HUDEP-2 (cell line): Measurements from ENCODE around the gene MMP1.
A peak's percentile ranks its signal among the peaks of the same experiment; 100 is the strongest.

Experiments
- DNase-seq, 76 experiments: peaks; one replicate each; lab custom pipeline; 2025; ENCODE audit not compliant: unreplicated experiment in 76 of 76; lab: John Stamatoyannopoulos, UW

MMP1 gene

GRCh38 chr11:102798012-102798746 lies at the start of gene MMP1:
Gene MMP1, minus strand, starts transcription at chr11:102798160. Its CDS starts 68 bp downstream, at chr11:102798092.
- DNase-seq = no peak

DNA sequence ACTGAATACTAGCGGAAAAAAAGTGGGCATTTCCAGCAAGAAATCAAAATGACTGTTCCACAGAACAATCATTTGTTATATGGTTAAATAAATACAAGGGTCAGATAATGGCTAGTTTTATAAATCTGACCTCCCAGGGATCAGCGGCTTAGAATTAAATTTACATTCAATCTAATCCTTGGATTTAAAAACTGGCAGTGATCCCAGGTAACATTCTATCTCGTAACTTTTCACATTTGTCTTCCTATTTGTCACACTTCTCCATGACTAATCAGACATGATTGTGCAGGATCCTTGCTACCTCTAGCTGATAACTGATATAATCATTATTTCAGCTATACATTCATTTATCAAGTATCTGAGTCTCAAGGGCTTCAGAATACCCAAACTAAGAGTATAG lies 48.3 kb upstream of the MMP1 start:
- DNase-seq = no peak

DNA sequence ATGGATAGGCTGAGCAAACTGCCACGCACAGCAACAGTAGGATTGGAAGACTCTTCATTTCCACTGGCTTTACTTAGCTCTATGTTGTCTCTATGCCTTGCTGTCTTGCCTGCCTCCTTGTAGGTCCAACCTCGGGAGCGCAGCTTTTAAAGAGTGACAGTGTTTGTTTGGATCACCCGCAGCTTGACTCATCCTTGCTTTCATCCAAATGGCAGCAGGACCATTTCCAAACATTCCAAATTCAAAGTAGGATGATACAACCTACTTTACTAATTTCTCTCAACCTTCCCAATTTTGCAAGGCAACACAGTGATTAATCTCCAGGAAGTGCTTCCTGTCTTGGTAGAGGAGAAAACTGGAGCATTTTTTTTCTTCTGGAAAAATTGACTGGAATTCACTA lies 45.5 kb upstream of the MMP1 start, which contains the start of gene MMP3:
Gene MMP3 (minus strand): TSS at position 121 of the 400 bp plus-strand sequence. CDS start 63 bp downstream, at position 58.
- DNase-seq = no peak

- no peak for DNase-seq
These were observed 45.0 kb upstream of the MMP1 start for GRCh38 chr11:102842930-102843329.

DNA sequence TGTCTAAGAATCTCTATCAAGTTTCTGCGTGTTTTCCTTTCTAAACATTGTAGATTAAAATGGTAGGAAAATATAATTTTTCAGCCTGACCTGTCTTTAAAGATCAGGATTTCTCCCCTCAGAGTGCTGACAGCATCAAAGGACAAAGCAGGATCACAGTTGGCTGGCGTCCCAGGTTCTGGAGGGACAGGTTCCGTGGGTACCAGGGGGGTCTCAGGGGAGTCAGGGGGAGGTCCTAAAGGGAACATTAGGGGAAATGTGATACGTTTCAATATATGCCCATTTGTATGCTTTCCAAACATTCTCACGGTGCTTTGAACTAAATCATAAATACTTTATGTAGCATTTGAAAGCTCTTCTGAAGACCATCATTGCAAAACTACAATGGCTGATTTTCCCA lies 42.1 kb upstream of the MMP1 start:
- no peak for DNase-seq

GRCh38 chr11:102837646-102838045 lies 39.7 kb upstream of the MMP1 start:
- no peak for DNase-seq

GRCh38 chr11:102837156-102837555 lies 39.2 kb upstream of the MMP1 start:
- DNase-seq = no peak

DNA sequence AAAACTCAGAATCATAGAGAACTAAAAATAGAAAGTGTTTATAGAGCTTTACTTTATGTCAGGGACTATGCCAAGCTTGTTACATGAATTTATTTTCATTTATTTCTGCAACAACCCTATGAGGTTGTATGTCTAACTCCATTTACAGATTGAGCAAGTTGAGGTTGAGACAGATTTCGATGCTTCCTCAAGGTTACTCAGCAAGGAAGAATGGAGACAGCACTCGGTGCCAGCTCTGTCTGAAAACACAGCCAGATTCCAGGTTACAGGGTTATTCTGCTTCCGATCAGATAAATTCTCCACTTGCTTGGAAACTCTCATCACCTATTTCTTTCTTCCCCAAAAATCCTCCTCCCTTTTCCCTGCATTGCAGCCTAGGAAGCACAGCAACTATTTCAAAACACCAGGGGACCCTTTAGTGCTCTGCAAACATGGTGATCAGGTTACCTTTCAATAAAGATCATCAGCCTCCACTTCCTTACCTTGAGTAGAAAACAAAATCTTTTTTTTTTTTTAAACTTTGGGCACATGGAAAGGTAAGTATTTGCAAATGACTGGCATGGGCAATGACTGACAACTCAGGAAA lies 38.4 kb upstream of the MMP1 start:
- no peak for DNase-seq

DNA sequence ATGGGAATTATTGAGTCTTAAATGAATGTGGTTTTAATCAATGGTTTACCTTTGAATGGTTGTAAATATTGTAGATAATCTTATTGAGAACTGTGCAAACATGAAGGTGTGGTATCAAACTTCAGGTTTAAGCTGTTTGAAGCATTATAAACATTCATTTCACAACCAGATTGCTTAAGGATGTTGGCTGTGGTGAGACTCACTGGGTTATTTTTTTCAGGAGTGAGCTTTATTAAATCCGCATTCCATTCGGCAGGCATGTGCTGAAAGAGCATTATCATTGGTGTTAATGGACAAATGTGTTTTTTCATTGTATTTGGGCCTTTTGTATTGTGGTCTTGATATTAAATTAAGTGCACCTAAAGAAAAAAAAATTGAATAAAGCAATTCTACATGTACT lies 35.8 kb upstream of the MMP1 start:
- DNase-seq = no peak

GRCh38 chr11:102832612-102833011 lies 34.7 kb upstream of the MMP1 start:
- DNase-seq = no peak

DNA sequence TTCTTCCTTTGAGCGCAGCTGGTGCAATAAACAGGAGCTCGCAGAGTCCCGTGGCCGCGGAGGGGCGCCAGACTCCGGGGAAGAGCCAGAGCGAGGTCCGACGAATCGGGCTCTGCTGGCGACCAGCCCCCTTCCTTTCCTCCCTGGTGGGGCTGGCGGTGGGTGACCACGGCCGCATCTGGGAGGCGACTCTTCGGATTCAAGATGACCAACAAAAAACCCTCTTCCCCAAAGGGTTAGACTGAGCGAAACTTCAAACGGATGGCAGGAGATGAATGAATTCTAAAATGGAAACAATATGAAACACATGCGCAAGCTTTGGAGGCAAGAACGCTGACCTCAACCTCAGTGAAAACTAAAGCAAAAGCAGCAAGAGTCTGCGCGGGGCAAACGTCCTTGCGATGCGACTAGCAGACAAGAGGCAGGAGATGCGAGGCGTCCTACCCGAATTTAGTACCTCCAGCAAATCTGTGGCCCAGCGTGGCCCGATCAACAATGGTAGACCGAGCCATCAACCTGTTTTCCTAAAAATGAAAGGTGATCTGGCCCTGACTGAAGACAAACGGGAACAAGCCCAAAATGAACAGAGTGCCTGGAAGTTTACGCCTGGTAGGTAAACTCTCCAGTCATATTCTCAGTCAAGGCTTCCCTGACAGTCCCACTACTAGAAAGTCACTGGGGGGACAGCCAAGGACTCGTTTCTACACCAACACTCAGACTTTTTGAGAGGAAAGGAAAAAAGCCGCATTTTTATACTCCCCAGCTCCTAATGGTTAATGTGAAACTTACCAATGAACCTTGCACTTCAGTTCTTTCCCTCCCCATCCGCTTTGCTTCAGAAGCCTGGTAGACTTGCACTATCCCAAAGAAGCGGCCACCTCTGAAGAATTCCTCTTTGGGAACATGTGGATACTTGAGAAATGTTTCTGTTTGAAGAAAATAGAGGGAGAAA lies 33.8 kb upstream of the MMP1 start:
- DNase-seq = peak in 3 of 76 experiments; percentile 1 to 4 (median 3)

GRCh38 chr11:102831128-102831488 lies 33.1 kb upstream of the MMP1 start:
- no peak for DNase-seq

DNA sequence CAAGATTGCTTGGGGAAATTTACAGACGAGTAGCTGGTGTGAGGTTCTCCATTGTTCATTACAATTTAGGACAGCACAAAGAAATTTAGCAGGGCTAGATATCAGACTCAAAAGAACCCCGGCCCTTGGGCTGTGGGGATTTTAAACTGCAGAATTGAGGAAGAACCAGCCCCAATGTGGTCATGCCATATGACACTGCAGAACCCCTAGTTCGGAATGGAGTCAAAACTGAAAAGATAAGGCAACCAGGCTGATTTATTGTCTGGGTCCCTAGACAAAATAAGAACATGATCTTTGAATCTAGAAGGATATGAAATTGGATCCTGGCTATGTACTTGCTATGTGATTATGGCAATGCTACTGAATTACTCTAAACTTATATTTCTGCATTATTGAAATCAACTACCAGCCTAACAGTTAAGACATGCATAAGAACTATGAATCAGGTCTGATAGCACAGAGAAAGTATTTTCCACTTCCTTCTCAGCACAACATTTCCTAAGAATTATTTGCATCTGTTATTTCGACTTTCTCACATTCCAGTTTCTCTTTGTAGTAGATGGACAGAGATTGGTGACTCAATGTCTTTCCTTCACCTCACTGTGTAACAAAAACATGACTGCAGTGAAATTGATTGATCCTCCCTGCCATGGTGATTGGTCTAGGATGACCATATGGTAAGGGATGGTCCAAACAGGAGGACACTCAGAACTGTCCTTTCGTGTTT lies 32.2 kb upstream of the MMP1 start:
- no peak for DNase-seq

- no peak for DNase-seq
These were observed 31.5 kb upstream of the MMP1 start for GRCh38 chr11:102829316-102830000.

DNA sequence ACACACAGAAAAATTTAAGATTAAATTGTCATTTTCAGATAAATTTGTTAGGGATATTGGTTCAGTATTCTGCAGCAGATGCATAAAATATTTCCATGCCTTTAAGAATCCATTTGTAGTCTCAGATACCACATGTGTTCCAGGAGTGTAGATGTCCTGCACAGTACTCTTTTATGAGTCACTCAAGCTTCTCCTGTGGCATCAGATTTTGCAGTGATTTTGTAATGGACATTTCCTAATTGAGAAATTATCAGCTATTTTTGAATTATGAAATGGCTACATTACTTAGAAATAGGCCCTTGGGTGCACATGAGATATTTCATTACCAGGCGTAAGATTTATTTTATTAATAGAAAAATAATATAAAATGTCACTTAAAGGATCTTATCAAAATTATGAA lies 26.6 kb upstream of the MMP1 start:
- no peak for DNase-seq

DNA sequence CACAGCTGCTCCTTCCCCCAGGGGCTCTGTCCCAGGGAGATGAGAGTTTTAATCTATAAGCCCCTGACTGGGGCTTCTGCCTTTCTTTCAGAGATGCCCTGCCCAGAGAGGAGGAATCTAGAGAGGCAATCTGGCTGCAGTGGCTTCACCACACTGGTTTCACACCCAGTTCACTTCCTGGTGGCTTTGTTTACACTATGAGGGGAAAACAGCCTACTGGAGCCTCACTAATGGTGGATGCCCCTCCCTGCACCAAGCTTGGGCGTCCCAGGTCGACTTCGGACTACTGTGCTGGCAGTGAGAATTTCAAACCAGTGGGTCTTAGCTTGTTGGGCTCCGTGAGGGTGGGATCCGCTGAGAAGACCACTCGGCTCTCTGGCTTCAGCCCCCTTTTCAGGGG lies 21.5 kb upstream of the MMP1 start:
- DNase-seq = no peak

- DNase-seq = no peak
These were observed 15.5 kb upstream of the MMP1 start for GRCh38 chr11:102813484-102813883.

GRCh38 chr11:102812188-102812587 lies 14.2 kb upstream of the MMP1 start:
- no peak for DNase-seq

DNA sequence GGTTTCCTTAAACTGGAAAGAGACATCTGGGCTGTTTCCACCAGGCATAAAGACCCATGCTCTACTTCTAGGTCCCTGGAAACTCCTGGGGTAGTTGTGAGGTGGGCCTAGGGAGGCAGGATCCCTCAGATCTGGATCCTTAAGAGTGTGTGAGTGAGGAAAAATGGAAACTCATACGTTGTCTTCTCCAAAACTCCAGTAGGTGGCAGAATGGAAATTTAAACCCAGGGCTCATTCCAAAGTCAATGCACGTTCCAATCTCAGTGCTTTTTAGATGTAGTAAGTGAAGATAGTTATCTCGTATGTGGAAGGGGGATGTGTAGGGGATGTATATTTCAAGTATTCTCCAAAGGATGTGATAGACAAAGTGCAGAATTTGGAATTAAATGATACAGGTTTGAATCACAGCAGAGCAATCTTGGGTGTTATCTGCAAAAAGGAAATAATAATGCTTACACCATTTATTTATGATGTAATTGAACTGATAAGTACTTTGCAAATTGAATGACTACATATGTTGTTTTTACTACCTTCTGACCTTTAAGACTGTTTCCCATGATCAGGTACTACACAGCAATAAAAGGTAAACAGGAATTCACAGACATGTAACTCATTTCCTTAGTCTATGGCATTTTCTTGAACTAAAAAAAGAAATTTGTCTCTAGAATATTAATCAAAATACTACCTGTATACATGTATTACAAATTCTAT lies 13.1 kb upstream of the MMP1 start:
- DNase-seq = no peak
